HepG2 (cell line): Measurements from ENCODE around the gene RBSN. TPM values are rescaled to one million over a fixed set of nuclear protein-coding genes. Genes with fewer than 3 reads are reported as not detected.

ENCODE experiments used
- ATF2 ChIP-seq: sonication (generic); formaldehyde crosslinking; IDR thresholded peaks from 2 replicates; pipeline ENCODE4 v1.4.0; 2020; ENCODE audit warnings: missing genetic modification reagents
- FOXK2 ChIP-seq: fragments of 450-650 bp; IDR thresholded peaks from 2 replicates; pipeline ENCODE4 v1.6.1; 2016
- GATAD2A ChIP-seq: IDR thresholded peaks from 2 replicates; pipeline ENCODE4 v1.6.1; 2016
- HOXA7 ChIP-seq: sonication (generic); formaldehyde crosslinking; IDR thresholded peaks from 2 replicates; pipeline ENCODE4 v1.8.1; 2022; ENCODE audit warnings: mild to moderate bottlenecking, missing genetic modification reagents, moderate library complexity
- KLF13 ChIP-seq: sonication (generic); formaldehyde crosslinking; IDR thresholded peaks from 2 replicates; pipeline ENCODE4 v1.4.0; 2020; ENCODE audit warnings: mild to moderate bottlenecking, missing genetic modification reagents
- MBD4 ChIP-seq: IDR thresholded peaks from 2 replicates; pipeline ENCODE4 v1.6.1; 2012; ENCODE audit warnings: low read length, inconsistent platforms, borderline replicate concordance
- MIER3 ChIP-seq: IDR thresholded peaks from 2 replicates; pipeline ENCODE4 v1.6.1; 2016; ENCODE audit warnings: missing compliant biosample characterization, borderline replicate concordance
- MTF2 ChIP-seq: sonication (generic); formaldehyde crosslinking; IDR thresholded peaks from 2 replicates; pipeline ENCODE4 v1.5.0; 2020; ENCODE audit warnings: missing genetic modification reagents, borderline replicate concordance
- PLSCR1 ChIP-seq: sonication (generic); formaldehyde crosslinking; IDR thresholded peaks from 2 replicates; pipeline ENCODE4 v1.5.0; 2020; ENCODE audit warnings: missing genetic modification reagents, mild to moderate bottlenecking, borderline replicate concordance
- RAD51 ChIP-seq: fragments of 450-650 bp; IDR thresholded peaks from 2 replicates; pipeline ENCODE4 v1.6.1; 2016; ENCODE audit warnings: borderline replicate concordance
- RARG ChIP-seq: sonication (generic); formaldehyde crosslinking; IDR thresholded peaks from 2 replicates; pipeline ENCODE4 v1.4.0; 2020; ENCODE audit warnings: low read depth, mild to moderate bottlenecking, missing genetic modification reagents
- ZBTB26 ChIP-seq: IDR thresholded peaks from 2 replicates; pipeline ENCODE4 v1.6.1; 2016; ENCODE audit warnings: missing compliant biosample characterization, missing genetic modification reagents, borderline replicate concordance
- ZBTB7B ChIP-seq: sonication (generic); formaldehyde crosslinking; IDR thresholded peaks from 2 replicates; pipeline ENCODE4 v1.4.0; 2020; ENCODE audit warnings: missing genetic modification reagents
- ZIK1 ChIP-seq: sonication (generic); formaldehyde crosslinking; IDR thresholded peaks from 2 replicates; pipeline ENCODE4 v1.5.0; 2020; ENCODE audit warnings: mild to moderate bottlenecking, low read depth, missing genetic modification reagents, borderline replicate concordance
- ZNF407 ChIP-seq: sonication (generic); formaldehyde crosslinking; IDR thresholded peaks from one replicate; pipeline ENCODE4 v1.5.1; 2020; ENCODE audit warnings: mild to moderate bottlenecking, missing genetic modification reagents; ENCODE audit errors: not compliant biosample characterization
- ZNF674 ChIP-seq: sonication (generic); formaldehyde crosslinking; IDR thresholded peaks from 2 replicates; pipeline ENCODE4 v1.5.0; 2020; ENCODE audit warnings: low read depth, mild to moderate bottlenecking, missing genetic modification reagents
- ZNF777 ChIP-seq: sonication (generic); formaldehyde crosslinking; IDR thresholded peaks from 2 replicates; pipeline ENCODE4 v1.4.0; 2020; ENCODE audit warnings: missing genetic modification reagents
- polyA plus RNA-seq, 8 experiments: library from polyadenylated mRNA; depleted of rRNA in 3 of 8; stranded (reverse) in 7 of 8; unstranded in 1 of 8; fragments of >200 nt; fragmentation: Illumina TruSeq in 4 of 8; extraction: Trizol in 4 of 8; gene quantifications; 2 replicates each; pipeline versions ENCODE4 v1.2.1 to v1.2.3, GENCODE V29; 2011 to 2016; ENCODE audit warnings: low read depth in 4 of 8, missing spikeins in 1 of 8, mixed read lengths in 1 of 8; ENCODE audit not compliant: insufficient read depth in 1 of 8
- total RNA-seq, 5 experiments: library from RNA; depleted of rRNA; stranded (reverse); fragments of >200 nt; fragmentation: Illumina TruSeq; extraction: Trizol; gene quantifications; 2 replicates each; pipeline ENCODE4 v1.2.3, GENCODE V29; 2016; ENCODE audit warnings: low read depth in 1 of 5

The RBSN gene
- total and polyA plus RNA-seq, 2 of the 13 experiments (the other 11 are each of a cell fraction or from before 2014, with no cell fraction given), result 7.9 to 11.8 TPM

- TF ChIP-seq ZNF407 (CRISPR knock-in tag) (peak; percentile 77), HOXA7 (CRISPR knock-in tag) (no peak), MTF2 (CRISPR knock-in tag) (no peak), KLF13 (CRISPR knock-in tag) (0 out of 2 replicates have a peak, but pooled peaks have one; percentile 46), FOXK2 (no peak), MIER3 (CRISPR knock-in tag) (peak; percentile 72; the same call in 1 of the 2 replicates), RARG (CRISPR knock-in tag) (peak; percentile 64; the same call in 1 of the 2 replicates), ZNF674 (CRISPR knock-in tag) (no peak), ZIK1 (CRISPR knock-in tag) (peak; percentile 85; the same call in 1 of the 2 replicates), GATAD2A (peak; percentile 21; the same call in 1 of the 2 replicates), ZNF777 (0 out of 2 replicates have a peak, but pooled peaks have one; percentile 44), MBD4 (no peak), RAD51 (no peak), PLSCR1 (CRISPR knock-in tag) (no peak; the same call in 1 of the 2 replicates), ZBTB7B (CRISPR knock-in tag) (peak; percentile 58; the same call in 1 of the 2 replicates), ZBTB26 (CRISPR knock-in tag) (peak; percentile 74; the same call in 1 of the 2 replicates), ATF2 (peak; percentile 60; the same call in 1 of the 2 replicates)
Observed at GRCh38 chr3:15064835-15065549, 34.0 kb downstream of the RBSN start, which contains the start of gene MRPS25 (continued).
